ACC112 (cell line): ENCODE results near the gene SHISA8.

Source experiments
- H2AFZ ChIP-seq: fragments of 200-600 bp; sonication (generic); one replicate; pipeline ENCODE4 v1.6.0; 2017; ENCODE audit warnings: antibody characterized with exemption, low read length; ENCODE audit not compliant: unreplicated experiment
- H3K27ac ChIP-seq: fragments of 200-600 bp; sonication (generic); 2 replicates; pipeline ENCODE4 v1.5.1; 2014; ENCODE audit warnings: low read depth, mild to moderate bottlenecking, antibody characterized with exemption, low read length, moderate library complexity
- H3K27me3 ChIP-seq: fragments of 200-600 bp; sonication (generic); 2 replicates; pipeline ENCODE4 v1.6.1; 2014; ENCODE audit warnings: mild to moderate bottlenecking, antibody characterized with exemption, low read length, moderate library complexity, mixed read lengths; ENCODE audit not compliant: insufficient read depth
- H3K36me3 ChIP-seq: fragments of 200-600 bp; sonication (generic); 2 replicates; pipeline ENCODE4 v1.6.1; 2016; ENCODE audit warnings: mild to moderate bottlenecking, antibody characterized with exemption, low read length, moderate library complexity, mixed read lengths; ENCODE audit not compliant: insufficient read depth
- H3K4me1 ChIP-seq: fragments of 200-600 bp; sonication (generic); one replicate; pipeline ENCODE4 v1.6.1; 2016; ENCODE audit warnings: low read length, mixed read lengths; ENCODE audit not compliant: insufficient read depth, unreplicated experiment, control insufficient read depth
- H3K4me3 ChIP-seq: fragments of 200-600 bp; sonication (generic); 2 replicates; pipeline ENCODE4 v1.5.1; 2014; ENCODE audit warnings: mild to moderate bottlenecking, low read depth, low read length
- H3K79me2 ChIP-seq: fragments of 200-600 bp; sonication (generic); one replicate; pipeline ENCODE4 v1.6.0; 2016; ENCODE audit warnings: low read length; ENCODE audit not compliant: control insufficient read depth, unreplicated experiment, insufficient read depth

Gene SHISA8

GRCh38 chr22:41920271-41920976 lies 5.5 kb upstream of the SHISA8 start:
- peaks cover 12% of the 10 kb centered on the region for H3K27me3 ChIP-seq
- H3K4me3 ChIP-seq = no peak overlapping the region
- H3K27ac ChIP-seq = no peak overlapping the region
- no peaks in the 10 kb centered on the region for H3K79me2 ChIP-seq
- peaks cover 7% of the 10 kb centered on the region for H3K4me1 ChIP-seq
- H2AFZ ChIP-seq = no peak overlapping the region
- H3K36me3 ChIP-seq = no peaks in the 10 kb centered on the region

DNA sequence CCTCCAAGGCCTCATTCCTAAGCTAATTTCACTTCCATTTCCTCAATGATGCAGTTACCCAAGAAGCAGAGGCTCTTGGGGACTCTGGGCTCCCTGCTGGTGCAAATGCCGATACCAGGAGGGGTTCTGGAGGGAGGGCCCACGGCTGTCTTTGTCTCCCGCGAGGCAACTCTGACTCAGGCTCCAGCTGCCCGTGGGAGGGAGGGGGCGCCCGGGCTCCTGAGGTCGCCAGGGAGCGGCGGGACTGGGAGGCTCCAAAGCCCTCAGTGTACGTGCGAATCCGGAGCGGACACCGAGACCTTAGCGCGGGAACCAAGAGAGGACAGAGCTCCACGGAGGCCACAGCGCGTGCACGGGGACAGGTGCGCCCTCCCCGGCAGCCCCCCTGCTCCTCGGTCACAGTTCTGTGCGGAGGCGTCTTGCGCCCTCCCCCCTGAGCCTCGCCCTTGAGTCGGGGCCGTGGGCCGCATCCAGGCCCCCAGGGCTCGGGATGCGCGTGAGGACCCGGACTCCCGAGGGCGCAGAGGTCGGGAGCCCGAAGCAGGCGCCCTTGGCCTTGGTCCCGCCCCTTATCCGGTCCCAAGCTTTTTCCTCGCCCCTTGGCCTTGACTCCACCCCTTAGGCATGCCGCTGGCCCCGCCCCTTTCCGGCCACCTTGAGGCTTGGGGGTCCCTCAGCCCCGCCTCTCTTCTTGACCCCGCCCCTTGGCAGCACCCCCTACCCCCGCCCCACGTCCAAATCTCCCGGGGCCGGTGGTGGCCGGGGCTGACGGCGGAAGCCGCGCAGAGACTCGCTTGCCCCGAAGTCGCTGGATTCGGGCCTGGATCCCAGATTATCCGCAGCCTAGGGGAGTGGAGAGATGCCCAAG lies 4.7 kb upstream of the SHISA8 start:
- Histone ChIP-seq H3K27me3 (peaks cover 15% of the 10 kb centered on the region), H2AFZ (no peak overlapping the region), H3K79me2 (no peaks in the 10 kb centered on the region), H3K27ac (no peak overlapping the region), H3K4me3 (peak overlapping the region; percentile 50), H3K4me1 (peaks cover 7% of the 10 kb centered on the region), H3K36me3 (no peaks in the 10 kb centered on the region)

DNA sequence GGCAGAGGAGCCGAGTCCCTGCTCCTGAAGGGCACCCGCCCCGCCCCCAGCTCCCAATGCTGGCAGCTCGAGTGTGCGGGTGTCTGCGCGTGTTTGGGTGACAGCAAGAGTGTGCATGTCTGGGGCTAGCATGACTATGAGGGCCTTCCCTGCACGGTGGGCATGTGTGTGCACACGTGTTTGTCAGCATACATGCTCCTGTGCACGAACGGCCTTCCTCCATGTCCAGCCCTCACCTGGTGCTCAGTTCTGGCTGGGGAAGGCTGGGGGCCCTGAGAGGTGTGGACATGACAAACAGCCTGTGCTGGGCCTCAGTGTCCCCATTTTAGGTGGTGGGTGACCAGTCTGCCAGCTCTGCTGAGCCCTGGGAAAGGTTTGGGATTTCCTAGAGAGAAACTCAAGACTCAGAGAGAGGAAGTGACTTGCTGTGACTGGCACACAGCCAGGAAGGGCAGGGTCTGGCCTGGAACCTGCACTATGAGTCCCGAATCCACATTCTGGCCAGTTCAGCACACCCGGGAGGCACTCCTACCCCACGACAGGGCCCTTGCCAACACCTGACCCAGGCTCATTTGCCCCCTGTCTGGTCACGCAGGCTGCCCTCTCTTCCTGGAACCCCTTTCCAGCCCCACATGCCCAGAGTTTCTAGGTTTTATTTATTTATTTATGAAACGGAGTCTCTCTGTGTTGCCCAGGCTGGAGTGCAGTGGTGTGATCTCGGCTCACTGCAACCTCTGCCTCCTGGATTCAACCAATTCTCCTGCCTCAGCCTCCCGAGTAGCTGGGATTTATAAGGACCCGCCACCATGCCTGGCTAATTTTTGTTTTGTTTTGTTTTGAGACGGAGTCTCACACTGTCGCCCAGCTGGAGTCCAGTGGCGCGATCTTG lies 3.3 kb upstream of the SHISA8 start:
- peaks cover 7% of the 10 kb centered on the region for H3K4me1 ChIP-seq

GRCh38 chr22:41917375-41917902 lies 2.6 kb upstream of the SHISA8 start:
- Histone ChIP-seq H3K36me3 (no peaks in the 10 kb centered on the region), H3K27me3 (peaks cover 26% of the 10 kb centered on the region), H3K4me1 (peaks cover 7% of the 10 kb centered on the region), H3K79me2 (no peaks in the 10 kb centered on the region), H3K4me3 (no peak overlapping the region), H3K27ac (no peak overlapping the region), H2AFZ (no peak overlapping the region)

More for the DNA sequence above, 3.3 kb upstream of the SHISA8 start:
- no peak overlapping the region for H2AFZ ChIP-seq
- peaks cover 19% of the 10 kb centered on the region for H3K27me3 ChIP-seq
- H3K27ac ChIP-seq = no peak overlapping the region
- H3K4me3 ChIP-seq = no peak overlapping the region
- no peaks in the 10 kb centered on the region for H3K36me3 ChIP-seq
- no peaks in the 10 kb centered on the region for H3K79me2 ChIP-seq

- H3K4me3 ChIP-seq = no peak overlapping the region
- H3K79me2 ChIP-seq = no peaks in the 10 kb centered on the region
- H3K36me3 ChIP-seq = no peaks in the 10 kb centered on the region
- H2AFZ ChIP-seq = no peak overlapping the region
- no peak overlapping the region for H3K27ac ChIP-seq
- H3K4me1 ChIP-seq = peaks cover 7% of the 10 kb centered on the region
- H3K27me3 ChIP-seq = peaks cover 32% of the 10 kb centered on the region
Observed at GRCh38 chr22:41916745-41917358, 2.0 kb upstream of the SHISA8 start.

GRCh38 chr22:41915786-41916493 lies 1.1 kb upstream of the SHISA8 start:
- Histone ChIP-seq H3K36me3 (no peaks in the 10 kb centered on the region), H2AFZ (no peak overlapping the region), H3K4me3 (no peak overlapping the region), H3K27ac (no peak overlapping the region), H3K4me1 (peaks cover 7% of the 10 kb centered on the region), H3K27me3 (peaks cover 41% of the 10 kb centered on the region), H3K79me2 (no peaks in the 10 kb centered on the region)

DNA sequence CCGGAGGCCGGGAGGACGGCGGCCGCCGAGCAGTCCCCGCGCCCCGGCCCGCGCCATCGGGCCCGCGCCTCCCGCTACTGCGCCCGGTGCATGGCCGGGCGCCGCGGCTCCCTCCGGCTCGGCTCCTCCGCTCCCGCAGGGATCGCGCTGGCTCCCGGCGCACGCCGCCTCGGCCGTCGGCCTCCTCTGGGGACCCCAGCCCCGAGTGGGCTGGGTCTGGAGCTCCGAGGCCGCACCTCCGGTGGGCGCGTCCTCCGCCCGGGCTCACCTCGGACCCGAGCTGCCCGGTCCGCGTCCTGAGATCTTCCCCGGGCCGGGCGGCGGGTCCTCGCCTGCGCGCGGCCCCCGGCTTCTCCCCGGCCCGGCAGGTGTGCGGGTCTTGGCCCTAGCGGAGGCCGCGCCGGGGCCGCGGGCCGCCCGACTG lies 251 bp downstream of the SHISA8 start:
- no peak overlapping the region for H3K27ac ChIP-seq
- H3K36me3 ChIP-seq = no peaks in the 10 kb centered on the region
- no peak overlapping the region for H3K4me3 ChIP-seq
- no peaks in the 10 kb centered on the region for H3K79me2 ChIP-seq
- peaks cover 50% of the 10 kb centered on the region for H3K27me3 ChIP-seq
- peaks cover 7% of the 10 kb centered on the region for H3K4me1 ChIP-seq
- H2AFZ ChIP-seq = no peak overlapping the region

GRCh38 chr22:41913842-41914534 lies 886 bp downstream of the SHISA8 start:
- no peak overlapping the region for H3K4me3 ChIP-seq

GRCh38 chr22:41913040-41913719 lies 1.7 kb downstream of the SHISA8 start:
- no peak overlapping the region for H3K27ac ChIP-seq
- no peak overlapping the region for H3K4me3 ChIP-seq
- no peak overlapping the region for H2AFZ ChIP-seq
- H3K27me3 ChIP-seq = peaks cover 50% of the 10 kb centered on the region
- no peaks in the 10 kb centered on the region for H3K36me3 ChIP-seq
- H3K4me1 ChIP-seq = peaks cover 3% of the 10 kb centered on the region
- no peaks in the 10 kb centered on the region for H3K79me2 ChIP-seq

More at GRCh38 chr22:41913842-41914534, 886 bp downstream of the SHISA8 start:
- Histone ChIP-seq H3K27ac (no peak overlapping the region), H3K27me3 (peaks cover 50% of the 10 kb centered on the region), H3K4me1 (peaks cover 4% of the 10 kb centered on the region), H3K79me2 (no peaks in the 10 kb centered on the region), H3K36me3 (no peaks in the 10 kb centered on the region), H2AFZ (no peak overlapping the region)
